SK-N-SH (cell line): ENCODE results near the gene BPIFB3. TPM values are rescaled to one million over a fixed set of nuclear protein-coding genes. Genes with fewer than 3 reads are reported as not detected.
"Not testable (repeated sequence)": the region's sequence is repeated elsewhere in the genome, so short reads cannot be mapped to it uniquely, and the experiment has no call there.

Source experiments
- CTCF ChIA-PET: fragments of 300-600, 350-600 bp; formaldehyde crosslinking; extraction: SDS; loops from one replicate; lab custom pipeline; 2021; lab: Yijun Ruan, JAX
- POLR2A ChIA-PET: fragments of 350-600 bp; sonication (Branson Sonifier 250); formaldehyde crosslinking; extraction: SDS; loops from one replicate; lab custom pipeline; 2020; ENCODE audit warnings: antibody characterized with exemption, inconsistent platforms; lab: Yijun Ruan, JAX
- DNase-seq: peaks from one replicate; pipeline ENCODE4 v3.0.0; 2012
- H2AFZ ChIP-seq: fragments of 200-600 bp; sonication (generic); 2 replicates; pipeline ENCODE4 v1.8.1; 2016; ENCODE audit warnings: antibody characterized with exemption, mild to moderate bottlenecking, low read depth
- H3F3A ChIP-seq: fragments of 200-600 bp; sonication (generic); replicated peaks from 2 replicates; pipeline ENCODE3; 2016; ENCODE audit warnings: antibody characterized with exemption, mild to moderate bottlenecking; ENCODE audit not compliant: insufficient read depth
- H3K27ac ChIP-seq, 2 experiments: fragments of 200-500 bp in 1 of 2; fragments of 200-600 bp in 1 of 2; sonication (Bioruptor generic) in 1 of 2; sonication (generic), shearing (Covaris generic) in 1 of 2; 2 replicates each; pipeline versions ENCODE4 v1.5.1 to v1.6.1; 2014 to 2016; ENCODE audit warnings: low read depth in 2 of 2, inconsistent platforms in 1 of 2, low read length in 1 of 2, mild to moderate bottlenecking in 1 of 2, mixed read lengths in 1 of 2
- H3K27me3 ChIP-seq: fragments of 200-600 bp; sonication (generic), shearing (Covaris generic); 2 replicates; pipeline ENCODE4 v1.6.1; 2016; ENCODE audit warnings: mixed run types; ENCODE audit not compliant: insufficient read depth
- H3K36me3 ChIP-seq, 2 experiments: fragments of 200-500 bp in 1 of 2; fragments of 200-600 bp in 1 of 2; sonication (Bioruptor generic) in 1 of 2; sonication (generic) in 1 of 2; replicated peaks in 1 of 2; 2 replicates each; pipeline versions ENCODE3 to v1.5.1; 2014 to 2016; ENCODE audit warnings: low read length in 1 of 2, mild to moderate bottlenecking in 1 of 2; ENCODE audit not compliant: insufficient read depth in 2 of 2, control insufficient read depth in 1 of 2
- H3K4me1 ChIP-seq, 2 experiments: fragments of 200-500 bp in 1 of 2; fragments of 200-600 bp in 1 of 2; sonication (Bioruptor generic) in 1 of 2; sonication (generic), shearing (Covaris generic) in 1 of 2; 2 replicates each; pipeline versions ENCODE4 v1.5.1 to v1.6.1; 2014 to 2016; ENCODE audit warnings: low read depth in 1 of 2, low read length in 1 of 2, mixed run types in 1 of 2; ENCODE audit not compliant: insufficient read depth in 2 of 2, control insufficient read depth in 1 of 2
- H3K4me2 ChIP-seq: fragments of 200-600 bp; sonication (generic), shearing (Covaris generic); 2 replicates; pipeline ENCODE4 v1.6.1; 2017; ENCODE audit warnings: mixed run types
- H3K4me3 ChIP-seq, 2 experiments: fragments of 200-500 bp in 1 of 2; fragments of 200-600 bp in 1 of 2; sonication (Bioruptor generic) in 1 of 2; sonication (generic), shearing (Covaris generic) in 1 of 2; 2 replicates each; pipeline versions ENCODE4 v1.5.1 to v1.8.1; 2014 to 2016; ENCODE audit warnings: low read depth in 2 of 2, inconsistent platforms in 1 of 2, low read length in 1 of 2, mild to moderate bottlenecking in 1 of 2, mixed read lengths in 1 of 2, moderate library complexity in 1 of 2
- H3K79me2 ChIP-seq: fragments of 200-600 bp; sonication (generic); 2 replicates; pipeline ENCODE4 v1.8.1; 2017; ENCODE audit warnings: mild to moderate bottlenecking; ENCODE audit not compliant: insufficient read depth
- H3K9ac ChIP-seq: fragments of 200-600 bp; sonication (generic); 2 replicates; pipeline ENCODE4 v1.6.1; 2017; ENCODE audit warnings: mixed run types
- H3K9me2 ChIP-seq: fragments of 200-600 bp; sonication (generic); 2 replicates; pipeline ENCODE4 v1.6.1; 2017; ENCODE audit warnings: mixed run types
- H3K9me3 ChIP-seq: fragments of 200-600 bp; sonication (generic); 2 replicates; pipeline ENCODE4 v1.6.1; 2017; ENCODE audit warnings: mixed run types, mild to moderate bottlenecking, moderate library complexity
- H4K20me1 ChIP-seq: fragments of 200-600 bp; sonication (generic); 2 replicates; pipeline ENCODE4 v1.6.1; 2017; ENCODE audit warnings: mild to moderate bottlenecking, mixed run types; ENCODE audit not compliant: insufficient read depth
- FOXJ3 ChIP-seq: sonication (generic); formaldehyde crosslinking; IDR thresholded peaks from 2 replicates; pipeline ENCODE4 v1.5.1; 2020; ENCODE audit warnings: mild to moderate bottlenecking, missing genetic modification reagents
- MEF2A ChIP-seq: IDR thresholded peaks from 2 replicates; pipeline ENCODE4 v1.4.0; 2012; ENCODE audit warnings: low read depth, borderline replicate concordance
- NFIC ChIP-seq: IDR thresholded peaks from 2 replicates; pipeline ENCODE4 v1.4.0; 2012; ENCODE audit warnings: borderline replicate concordance
- NRF1 ChIP-seq: IDR thresholded peaks from 2 replicates; pipeline ENCODE4 v1.6.1; 2012; ENCODE audit warnings: low read depth, mild to moderate bottlenecking, low read length
- REST ChIP-seq: IDR thresholded peaks from 2 replicates; pipeline ENCODE4 v1.6.1; 2012; ENCODE audit warnings: mild to moderate bottlenecking, low read depth, low read length, moderate library complexity
- RFX5 ChIP-seq: IDR thresholded peaks from 2 replicates; pipeline ENCODE4 v1.6.1; 2012; ENCODE audit warnings: mild to moderate bottlenecking, improper control_type of control experiment, low read length
- RXRA ChIP-seq: IDR thresholded peaks from 2 replicates; pipeline ENCODE4 v1.4.0; 2012; ENCODE audit warnings: low read depth, mild to moderate bottlenecking, borderline replicate concordance
- TAF1 ChIP-seq: IDR thresholded peaks from 2 replicates; pipeline ENCODE4 v1.6.1; 2012; ENCODE audit warnings: low read depth, mild to moderate bottlenecking, low read length, moderate library complexity, borderline replicate concordance
- ZBTB33 ChIP-seq: IDR thresholded peaks from 2 replicates; pipeline ENCODE4 v1.4.0; 2012; ENCODE audit warnings: low read depth, borderline replicate concordance
- WGBS: methylation state at CpG from one replicate; pipeline ENCODE4 v1.1.6; 2017; ENCODE audit warnings: low lambda C conversion rate; 5-methylcytosine and 5-hydroxymethylcytosine counted together
- polyA plus RNA-seq, 3 experiments: library from polyadenylated mRNA; depleted of rRNA; stranded (reverse); fragments of >200 nt; gene quantifications; 2 replicates each; pipeline ENCODE4 v1.2.3, GENCODE V29; 2012
- TF ChIP-seq, protein P1 (sequence below): IDR thresholded peaks from 2 replicates; pipeline ENCODE4 v1.4.0; 2012; ENCODE audit warnings: low read depth
- TF ChIP-seq, protein P2 (sequence below): IDR thresholded peaks from 2 replicates; pipeline ENCODE4; 2012

The BPIFB3 gene
- polyA plus RNA-seq, 1 of the 3 experiments (the other 2 are of a cell fraction): not detected

DNA sequence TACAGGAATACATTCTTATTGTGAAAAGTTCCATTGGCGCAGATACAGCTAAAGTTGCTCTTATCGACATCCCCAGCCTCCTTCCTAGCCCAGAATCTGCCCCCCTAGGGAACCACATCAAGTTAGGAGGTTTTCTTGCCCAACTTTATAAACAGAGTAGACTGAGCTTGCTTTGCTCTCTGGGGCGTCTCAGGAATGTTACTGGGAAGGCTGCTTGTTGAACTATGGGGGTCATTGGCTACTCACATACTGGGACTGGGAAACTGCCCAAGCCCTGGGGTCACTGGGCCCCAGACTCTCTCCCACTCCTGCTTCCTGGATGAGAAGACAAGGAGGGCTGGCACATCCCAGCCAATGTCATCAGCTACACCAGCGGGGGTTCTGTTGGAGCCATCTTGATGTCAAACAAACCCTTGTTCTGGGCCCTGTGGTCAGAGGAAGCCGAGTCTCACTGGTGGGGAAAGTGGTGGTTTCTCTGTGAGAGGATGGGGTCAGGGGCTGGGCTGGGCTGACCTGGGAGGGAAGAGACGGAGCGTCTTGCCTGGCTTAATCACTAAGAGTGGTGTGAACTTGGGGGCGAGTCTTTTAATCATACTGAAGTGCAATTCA lies 51.7 kb downstream of the BPIFB3 start:
- H3K4me3 ChIP-seq: no peak overlapping the region
- no peaks in the 10 kb centered on the region for H3K4me1 ChIP-seq
- H3K4me2 ChIP-seq: no peak overlapping the region
- no peak for TF ChIP-seq REST
- TF ChIP-seq MEF2A: no peak
- TF ChIP-seq FOXJ3: no peak
- no peak for TF ChIP-seq RFX5
- TF ChIP-seq NRF1: no peak
- no peak for TF ChIP-seq ZBTB33
- TF ChIP-seq, protein P1, sequence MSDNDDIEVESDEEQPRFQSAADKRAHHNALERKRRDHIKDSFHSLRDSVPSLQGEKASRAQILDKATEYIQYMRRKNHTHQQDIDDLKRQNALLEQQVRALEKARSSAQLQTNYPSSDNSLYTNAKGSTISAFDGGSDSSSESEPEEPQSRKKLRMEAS: no peak
- no peak for TF ChIP-seq RXRA
- no peak for TF ChIP-seq NFIC
- TF ChIP-seq TAF1: no peak
- TF ChIP-seq, protein P2, sequence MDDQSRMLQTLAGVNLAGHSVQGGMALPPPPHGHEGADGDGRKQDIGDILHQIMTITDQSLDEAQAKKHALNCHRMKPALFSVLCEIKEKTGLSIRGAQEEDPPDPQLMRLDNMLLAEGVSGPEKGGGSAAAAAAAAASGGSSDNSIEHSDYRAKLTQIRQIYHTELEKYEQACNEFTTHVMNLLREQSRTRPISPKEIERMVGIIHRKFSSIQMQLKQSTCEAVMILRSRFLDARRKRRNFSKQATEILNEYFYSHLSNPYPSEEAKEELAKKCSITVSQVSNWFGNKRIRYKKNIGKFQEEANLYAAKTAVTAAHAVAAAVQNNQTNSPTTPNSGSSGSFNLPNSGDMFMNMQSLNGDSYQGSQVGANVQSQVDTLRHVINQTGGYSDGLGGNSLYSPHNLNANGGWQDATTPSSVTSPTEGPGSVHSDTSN: no peak
- DNase-seq: no peak
- no peak overlapping the region for H2AFZ ChIP-seq
- 29% methylated on average over 8 of the region's 8 CpGs for WGBS
- H3K9me2 ChIP-seq: no peaks in the 10 kb centered on the region
- H3K27ac ChIP-seq: no peak overlapping the region
- ChIA-PET POLR2A (no interaction called here), CTCF (interaction anchor here (0.6 kb wide), 1 partner anchor 24 kb away, joined by 3 read pairs; no protein-coding TSS in a partner anchor)
- H3K9me3 ChIP-seq: no peaks in the 10 kb centered on the region
- H3K27me3 ChIP-seq: peaks cover 20% of the 10 kb centered on the region
- no peaks in the 10 kb centered on the region for H3K36me3 ChIP-seq
- H3K9ac ChIP-seq: no peak overlapping the region
- H3F3A ChIP-seq: no peaks in the 10 kb centered on the region
- H4K20me1 ChIP-seq: no peaks in the 10 kb centered on the region
- H3K79me2 ChIP-seq: no peaks in the 10 kb centered on the region

GRCh38 chr20:33106058-33106620 lies 52.4 kb downstream of the BPIFB3 start:
- DNase-seq, H3K9me3 ChIP-seq, H3K79me2 ChIP-seq, POLR2A ChIA-PET, H3K9ac ChIP-seq, H3K36me3 ChIP-seq, H4K20me1 ChIP-seq, CTCF ChIA-PET, H3K4me2 ChIP-seq, H3K27ac ChIP-seq, H2AFZ ChIP-seq, H3K9me2 ChIP-seq, H3K4me3 ChIP-seq, H3K4me1 ChIP-seq, H3F3A ChIP-seq: not testable (repeated sequence)
- 11% methylated on average over 7 of the region's 7 CpGs for WGBS
- peaks cover 12% of the 10 kb centered on the region for H3K27me3 ChIP-seq
